ENCODE results near the gene AFF3.

GRCh38 chr2:99845296-99845695 is 297.1 kb downstream of the AFF3 start:
- no peak for TF ChIP-seq POLR2A (IDR thresholded peaks at IDR 0.05)
- TF ChIP-seq, protein P1, sequence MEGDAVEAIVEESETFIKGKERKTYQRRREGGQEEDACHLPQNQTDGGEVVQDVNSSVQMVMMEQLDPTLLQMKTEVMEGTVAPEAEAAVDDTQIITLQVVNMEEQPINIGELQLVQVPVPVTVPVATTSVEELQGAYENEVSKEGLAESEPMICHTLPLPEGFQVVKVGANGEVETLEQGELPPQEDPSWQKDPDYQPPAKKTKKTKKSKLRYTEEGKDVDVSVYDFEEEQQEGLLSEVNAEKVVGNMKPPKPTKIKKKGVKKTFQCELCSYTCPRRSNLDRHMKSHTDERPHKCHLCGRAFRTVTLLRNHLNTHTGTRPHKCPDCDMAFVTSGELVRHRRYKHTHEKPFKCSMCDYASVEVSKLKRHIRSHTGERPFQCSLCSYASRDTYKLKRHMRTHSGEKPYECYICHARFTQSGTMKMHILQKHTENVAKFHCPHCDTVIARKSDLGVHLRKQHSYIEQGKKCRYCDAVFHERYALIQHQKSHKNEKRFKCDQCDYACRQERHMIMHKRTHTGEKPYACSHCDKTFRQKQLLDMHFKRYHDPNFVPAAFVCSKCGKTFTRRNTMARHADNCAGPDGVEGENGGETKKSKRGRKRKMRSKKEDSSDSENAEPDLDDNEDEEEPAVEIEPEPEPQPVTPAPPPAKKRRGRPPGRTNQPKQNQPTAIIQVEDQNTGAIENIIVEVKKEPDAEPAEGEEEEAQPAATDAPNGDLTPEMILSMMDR (IDR thresholded peaks at IDR 0.05), result no peak
